ENCODE results near the gene KTN1.

KTN1 gene

GRCh38 chr14:55610713-55611370, 30.8 kb downstream of the KTN1 start:
- no peak for DNase-seq

- no peak for DNase-seq
Measured at GRCh38 chr14:55611859-55612258, 31.9 kb downstream of the KTN1 start.

GRCh38 chr14:55614304-55614703, 34.3 kb downstream of the KTN1 start:
- DNase-seq, result no peak

- DNase-seq, result no peak
Measured at GRCh38 chr14:55620277-55620676, 40.3 kb downstream of the KTN1 start.

- DNase-seq, result no peak
Measured at GRCh38 chr14:55620981-55621380, 41.0 kb downstream of the KTN1 start.

GRCh38 chr14:55621391-55621790, 41.4 kb downstream of the KTN1 start:
- no peak for DNase-seq

- no peak for DNase-seq
Measured at GRCh38 chr14:55624913-55625312, 44.9 kb downstream of the KTN1 start.

GRCh38 chr14:55625481-55625880, 45.5 kb downstream of the KTN1 start:
- no peak for DNase-seq

- DNase-seq, result no peak
Measured at GRCh38 chr14:55626131-55626530, 46.1 kb downstream of the KTN1 start.

- DNase-seq, result no peak
Measured at GRCh38 chr14:55628426-55628825, 48.4 kb downstream of the KTN1 start.

- no peak for DNase-seq
Measured at GRCh38 chr14:55638665-55639064, 58.7 kb downstream of the KTN1 start.

GRCh38 chr14:55641290-55641689, 61.3 kb downstream of the KTN1 start:
- no peak for DNase-seq

- no peak for DNase-seq
Measured at GRCh38 chr14:55641954-55642353, 61.9 kb downstream of the KTN1 start.

- no peak for DNase-seq
Measured at GRCh38 chr14:55645145-55645544, 65.1 kb downstream of the KTN1 start.

GRCh38 chr14:55645845-55646832, 66.1 kb downstream of the KTN1 start:
- DNase-seq, result no peak

GRCh38 chr14:55650992-55651391, 71.0 kb downstream of the KTN1 start:
- no peak for DNase-seq

- DNase-seq, result no peak
Measured at GRCh38 chr14:55654243-55654642, 74.2 kb downstream of the KTN1 start.

- no peak for DNase-seq
Measured at GRCh38 chr14:55661029-55661428, 81.0 kb downstream of the KTN1 start.

- no peak for DNase-seq
Measured at GRCh38 chr14:55662752-55663151, 82.7 kb downstream of the KTN1 start.

- DNase-seq, result no peak
Measured at GRCh38 chr14:55665067-55665675, 85.2 kb downstream of the KTN1 start.

- DNase-seq, result no peak
Measured at GRCh38 chr14:55667801-55668200, 87.8 kb downstream of the KTN1 start.

- DNase-seq, result no peak
Measured at GRCh38 chr14:55671641-55672040, 91.6 kb downstream of the KTN1 start.

GRCh38 chr14:55673048-55673447, 93.0 kb downstream of the KTN1 start:
- DNase-seq, result no peak

GRCh38 chr14:55681096-55681495, 101.1 kb downstream of the KTN1 start:
- no peak for DNase-seq

Measured in cerebellar nuclear complex (tissue), 1 donor.